ENCODE measurements around the gene IL20RA.
"Not testable (repeated sequence)": the region's sequence is repeated elsewhere in the genome, so short reads cannot be mapped to it uniquely, and the experiment has no call there.

IL20RA gene

DNA sequence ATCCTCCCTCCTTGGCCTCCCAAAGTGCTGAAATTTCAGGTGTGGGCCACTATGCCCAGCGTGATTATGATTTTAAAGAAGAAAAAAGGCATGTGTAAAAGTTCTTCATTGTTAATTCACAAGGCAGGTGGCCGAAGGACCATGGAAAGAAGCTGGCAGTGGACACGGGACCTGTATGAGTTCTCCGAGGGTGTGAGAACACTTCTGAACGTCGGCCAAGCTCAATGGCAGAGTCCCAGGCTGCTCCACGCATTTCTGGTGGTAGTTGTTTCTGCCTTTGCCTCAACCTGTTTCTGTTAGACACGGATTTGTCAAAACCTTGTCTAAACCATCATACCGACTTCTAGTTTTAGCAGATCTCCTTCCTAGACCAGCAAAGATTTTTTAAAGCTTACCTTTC lies 36.6 kb downstream of the IL20RA start:
- DNase-seq (ENCODE audit: low spot score) = no peak

DNA sequence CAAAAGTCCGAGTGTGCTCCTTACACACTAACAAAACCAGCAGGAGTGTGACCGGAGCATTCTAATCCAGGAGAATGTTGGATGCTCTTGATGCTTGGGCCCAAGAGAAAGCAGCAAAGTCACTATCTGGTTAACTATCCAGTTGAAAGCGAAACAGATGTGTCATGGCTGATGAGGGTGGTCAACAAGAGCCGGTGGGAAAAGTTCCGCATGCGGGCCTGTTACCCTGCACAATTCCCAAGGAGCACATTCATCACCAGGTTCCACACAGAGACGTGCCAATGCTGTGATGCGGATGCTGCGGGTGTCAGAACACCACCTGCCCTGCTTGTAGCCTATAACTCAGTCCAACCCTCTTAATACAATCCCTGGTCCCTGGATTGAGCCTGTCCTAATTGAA lies 38.7 kb downstream of the IL20RA start:
- no peak for DNase-seq (ENCODE audit: low spot score)

DNA sequence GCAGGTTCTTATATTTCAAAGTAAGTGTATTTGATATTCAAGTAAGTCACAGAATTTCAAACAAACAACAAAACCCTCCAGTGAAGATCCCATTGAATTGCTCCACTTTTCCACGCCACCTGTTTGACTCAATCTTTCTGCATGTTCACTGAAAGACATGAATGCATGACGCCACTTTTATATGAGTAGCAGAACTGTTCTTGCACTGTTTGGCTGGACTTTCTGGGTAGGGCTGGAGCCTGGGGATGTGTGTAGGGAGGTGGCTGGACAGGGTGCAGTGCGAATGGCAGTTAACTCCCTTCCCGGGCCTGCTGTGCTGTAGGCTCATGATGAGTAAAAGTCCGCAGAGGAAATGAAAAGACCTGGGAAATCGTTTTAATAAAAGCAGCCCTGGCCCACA lies 39.7 kb downstream of the IL20RA start:
- no peak for DNase-seq (ENCODE audit: low spot score)

GRCh38 chr6:137002505-137002904 lies 42.3 kb downstream of the IL20RA start:
- DNase-seq (ENCODE audit: low spot score) = no peak

- DNase-seq (ENCODE audit: low spot score) = no peak
These were observed 42.8 kb downstream of the IL20RA start for GRCh38 chr6:137001977-137002302.

DNA sequence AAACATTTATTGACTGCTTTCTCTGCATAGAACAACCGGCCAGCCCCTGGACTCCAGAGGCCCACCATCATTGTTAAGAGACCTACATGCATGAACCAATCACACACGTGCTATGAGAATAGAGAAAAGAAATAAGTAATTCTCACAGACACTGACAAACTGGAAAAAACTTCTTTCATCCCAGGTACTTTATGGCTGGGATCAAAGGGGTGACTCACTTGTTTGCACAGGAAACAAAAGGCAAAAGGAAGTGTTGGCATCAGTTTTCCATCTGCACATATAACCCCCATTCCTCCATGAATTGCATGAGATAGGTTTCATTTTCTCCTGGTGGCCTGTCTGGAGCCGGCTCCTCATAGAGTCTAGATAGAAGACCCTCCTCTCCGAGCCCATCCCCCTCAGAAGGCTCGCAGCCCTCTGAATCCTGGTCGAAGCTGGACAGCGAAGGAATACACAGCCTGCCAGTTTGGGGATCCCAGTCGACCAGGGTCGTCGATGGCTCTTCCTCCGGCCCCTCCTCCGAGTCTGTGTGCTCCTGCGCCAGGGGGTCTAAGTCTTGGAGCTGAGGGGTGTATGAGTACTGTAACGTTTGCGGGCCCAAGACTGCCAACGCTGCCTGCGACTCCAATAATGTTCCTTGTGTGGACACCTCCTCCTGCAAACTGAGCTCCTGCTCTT lies 43.3 kb downstream of the IL20RA start:
- DNase-seq (ENCODE audit: low spot score) = no peak

DNA sequence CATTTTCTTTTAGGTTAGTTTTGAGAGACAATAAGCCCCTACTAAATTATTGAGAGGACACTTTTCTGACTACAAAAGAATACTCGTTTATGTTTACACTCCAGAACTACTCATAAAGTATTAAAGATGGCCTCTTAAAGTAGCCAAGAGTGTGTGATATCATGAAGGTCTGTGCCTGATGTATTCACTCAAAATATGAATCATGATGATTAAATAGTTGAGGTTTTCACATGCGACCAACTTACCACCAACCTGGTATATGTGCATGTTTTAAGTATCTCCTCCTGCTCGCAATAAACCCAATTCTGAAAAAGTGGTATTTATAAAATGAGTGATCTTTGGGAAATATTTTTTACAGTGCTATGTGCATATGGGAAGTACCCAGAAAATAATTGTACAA lies 43.9 kb downstream of the IL20RA start:
- no peak for DNase-seq (ENCODE audit: low spot score)

- DNase-seq (ENCODE audit: low spot score) = no peak
These were observed 49.2 kb downstream of the IL20RA start for GRCh38 chr6:136995521-136995920.

- no peak for DNase-seq (ENCODE audit: low spot score)
These were observed 50.0 kb downstream of the IL20RA start for GRCh38 chr6:136994782-136995181.

- DNase-seq (ENCODE audit: low spot score) = no peak
These were observed 52.7 kb downstream of the IL20RA start for GRCh38 chr6:136992113-136992512.

- no peak for DNase-seq (ENCODE audit: low spot score)
These were observed 53.1 kb downstream of the IL20RA start for GRCh38 chr6:136991646-136992045.

DNA sequence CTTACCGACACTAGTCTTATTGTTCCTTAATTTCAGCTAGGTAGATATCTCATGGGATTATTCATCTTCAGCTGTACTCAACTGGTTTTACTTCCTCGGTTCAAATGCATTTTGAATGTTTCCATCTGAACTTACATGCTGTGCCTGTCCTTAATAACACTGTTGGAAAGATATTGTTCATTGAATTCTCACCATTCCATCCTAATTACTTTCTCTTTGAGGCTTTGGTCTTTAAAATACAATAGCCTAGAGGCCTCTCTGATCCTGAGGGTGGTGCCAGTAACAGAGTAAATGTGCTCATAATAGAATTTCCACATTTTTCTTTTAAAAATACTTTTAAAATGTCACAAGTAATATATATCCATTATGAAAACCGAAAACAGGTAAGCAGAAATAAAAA lies 54.0 kb downstream of the IL20RA start:
- DNase-seq (ENCODE audit: low spot score) = no peak

GRCh38 chr6:136990242-136990578 lies 54.6 kb downstream of the IL20RA start:
- no peak for DNase-seq (ENCODE audit: low spot score)

DNA sequence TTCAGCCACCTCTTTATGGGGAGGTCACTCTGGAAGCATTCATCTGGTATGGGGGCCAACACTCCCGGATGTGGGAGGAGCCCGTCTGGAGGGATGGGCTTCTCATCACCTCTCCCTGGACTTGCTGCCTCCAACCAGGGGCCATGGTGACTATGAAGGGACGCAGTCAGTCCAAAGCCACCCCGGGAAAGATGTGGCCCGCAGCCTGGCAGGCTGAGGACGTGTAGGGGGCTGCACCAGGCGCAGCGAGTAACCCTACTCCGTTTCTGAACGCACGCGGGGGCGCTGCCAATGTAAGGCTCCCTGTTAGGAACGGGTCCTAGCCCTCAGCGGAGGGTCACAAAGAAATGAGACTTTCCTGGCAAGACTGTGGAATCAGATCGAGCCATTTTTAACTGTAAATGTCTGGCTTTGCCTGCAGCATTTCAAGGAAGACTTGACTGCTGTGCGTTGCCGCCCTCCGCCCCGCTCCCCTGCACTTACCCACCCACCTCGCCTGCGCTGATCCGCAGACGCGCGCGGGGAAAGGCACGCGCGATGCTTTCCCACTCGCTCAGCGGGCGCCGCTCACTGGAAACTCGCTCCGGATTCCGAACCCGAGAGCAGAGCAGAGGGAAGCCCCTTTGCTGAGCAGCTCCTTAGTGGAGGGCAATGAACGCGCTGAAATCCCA lies 55.1 kb downstream of the IL20RA start:
- DNase-seq (ENCODE audit: low spot score) = no peak

DNA sequence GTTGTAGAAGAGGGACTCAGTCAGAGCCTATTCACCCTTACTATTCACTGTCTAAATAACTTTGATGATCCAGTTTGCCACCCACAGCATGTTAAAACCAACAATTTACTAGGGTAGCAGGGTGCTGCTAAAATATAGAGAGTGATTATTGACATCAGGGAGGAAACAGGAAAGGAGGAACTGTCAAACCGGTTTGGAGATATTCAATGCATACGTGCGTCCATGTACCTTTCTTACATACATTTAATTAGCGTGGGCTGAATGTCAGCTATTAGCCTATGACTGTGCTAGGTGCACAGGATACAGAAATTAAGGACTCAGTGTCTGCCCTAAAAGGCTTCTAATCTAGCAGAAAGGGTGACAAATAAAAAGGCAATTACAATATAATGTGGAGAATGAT lies 57.2 kb downstream of the IL20RA start:
- no peak for DNase-seq (ENCODE audit: low spot score)

- DNase-seq (ENCODE audit: low spot score) = no peak
These were observed 59.3 kb downstream of the IL20RA start for GRCh38 chr6:136985502-136985901.

- no peak for DNase-seq (ENCODE audit: low spot score)
These were observed 60.2 kb downstream of the IL20RA start for GRCh38 chr6:136984578-136984977.

- no peak for DNase-seq (ENCODE audit: low spot score)
These were observed 61.1 kb downstream of the IL20RA start for GRCh38 chr6:136983687-136984086.

GRCh38 chr6:136982928-136983327 lies 61.8 kb downstream of the IL20RA start:
- DNase-seq (ENCODE audit: low spot score) = no peak

DNA sequence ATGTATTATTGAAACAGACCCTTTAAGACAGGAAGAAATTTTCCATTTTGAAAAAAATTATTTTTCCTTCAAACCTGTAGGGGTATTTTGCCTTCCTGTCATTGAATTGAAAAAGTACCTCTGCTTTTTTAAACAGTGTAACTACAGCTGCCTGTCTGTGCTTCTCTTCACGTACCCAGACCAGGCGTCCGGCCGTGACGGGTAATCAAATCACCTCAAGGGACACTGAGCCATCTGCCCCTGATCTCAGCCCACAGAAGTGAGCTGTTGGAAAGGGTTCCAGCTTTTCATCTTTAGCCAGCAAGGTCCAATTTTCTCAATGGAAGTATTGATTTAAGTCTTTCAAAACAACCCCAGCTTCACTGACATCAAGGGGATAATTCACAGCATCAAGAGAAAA lies 64.7 kb downstream of the IL20RA start:
- no peak for DNase-seq (ENCODE audit: low spot score)

DNA sequence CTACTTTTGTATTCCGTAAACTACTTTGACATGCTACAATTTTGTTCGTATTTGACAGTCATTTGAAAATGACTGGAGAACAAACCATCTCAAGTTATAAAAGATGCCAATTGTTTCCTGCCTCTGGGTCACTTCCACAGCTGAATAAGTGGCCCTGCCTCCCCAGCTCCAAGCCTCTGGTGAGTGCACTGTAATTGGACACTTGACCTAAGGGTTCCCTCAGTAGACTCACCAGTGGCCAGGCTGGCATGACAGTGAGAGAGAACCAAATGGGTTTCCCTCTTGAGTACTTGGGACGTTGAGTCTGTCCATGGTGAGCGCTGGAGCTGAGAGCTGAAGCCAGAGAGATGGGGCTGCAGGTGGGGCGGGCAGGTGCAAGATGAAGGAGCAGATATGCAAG lies 65.6 kb downstream of the IL20RA start:
- no peak for DNase-seq (ENCODE audit: low spot score)

DNA sequence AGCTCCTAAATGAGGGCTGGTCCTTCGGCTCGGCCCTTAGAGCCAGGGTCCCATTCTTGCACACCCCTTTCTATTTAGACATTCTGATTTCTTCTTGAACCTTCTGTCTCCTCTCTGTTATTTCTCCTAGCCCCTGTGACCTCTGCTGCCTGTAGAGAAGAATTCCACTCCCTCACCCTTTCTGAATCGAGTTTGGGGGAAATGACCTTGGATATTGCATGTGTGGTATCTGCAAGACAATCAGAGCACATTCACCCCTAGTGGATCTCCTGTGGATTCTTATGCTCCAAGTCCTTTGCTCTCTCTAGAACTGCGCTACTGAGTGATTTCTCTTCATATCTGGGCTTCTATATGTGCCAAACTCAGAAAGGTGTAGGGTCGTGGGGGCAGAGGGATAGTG lies 67.7 kb downstream of the IL20RA start:
- DNase-seq (ENCODE audit: low spot score) = no peak

- DNase-seq (ENCODE audit: low spot score) = no peak
These were observed 69.6 kb downstream of the IL20RA start for GRCh38 chr6:136975089-136975715.

- not testable (repeated sequence) for DNase-seq (ENCODE audit: low spot score)
These were observed 71.0 kb downstream of the IL20RA start for GRCh38 chr6:136973781-136974180.
